ENCODE results near the gene FOXK1.

Gene FOXK1

DNA sequence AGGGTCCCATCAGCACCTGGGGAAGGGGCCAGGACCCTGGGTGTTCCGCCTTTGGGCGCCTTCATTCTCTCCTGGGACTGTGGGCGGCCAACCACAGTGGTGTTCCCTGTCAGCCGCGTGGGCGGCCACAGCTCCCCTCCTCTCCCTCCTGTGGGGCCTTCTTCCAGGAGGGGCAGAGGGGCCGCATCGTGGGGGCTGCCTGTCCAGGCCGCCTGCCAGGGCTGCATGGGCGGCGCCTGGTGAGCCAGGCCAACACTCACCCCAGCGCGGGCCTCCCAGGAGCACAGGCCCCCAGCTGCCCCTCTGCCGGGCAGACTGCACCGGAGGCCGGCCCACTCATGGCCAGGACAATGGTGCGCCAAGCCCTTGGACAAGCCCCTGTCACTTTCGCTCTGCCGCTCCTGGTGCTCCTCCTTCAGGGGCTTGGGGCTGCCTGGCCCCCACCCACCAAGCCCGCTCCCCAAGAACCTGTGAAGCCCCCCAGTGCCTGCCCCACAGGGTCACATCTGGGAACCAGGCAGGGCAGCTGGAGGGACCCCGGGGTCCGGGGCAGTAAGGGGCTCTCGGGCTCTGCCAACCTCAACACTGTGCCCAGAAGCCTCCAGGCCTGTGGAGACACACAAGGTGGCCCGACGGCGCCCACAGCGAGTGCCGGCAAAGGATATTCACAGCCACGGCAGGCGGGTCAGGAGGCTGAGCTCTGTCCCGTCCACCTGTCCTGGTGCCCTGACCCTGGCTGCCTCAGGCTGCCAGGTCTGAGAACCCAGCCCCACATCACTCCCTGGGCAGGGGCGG is 136.1 kb downstream of the FOXK1 start:
- H3K27ac ChIP-seq = no peak overlapping the region
- TF ChIP-seq, protein P1, sequence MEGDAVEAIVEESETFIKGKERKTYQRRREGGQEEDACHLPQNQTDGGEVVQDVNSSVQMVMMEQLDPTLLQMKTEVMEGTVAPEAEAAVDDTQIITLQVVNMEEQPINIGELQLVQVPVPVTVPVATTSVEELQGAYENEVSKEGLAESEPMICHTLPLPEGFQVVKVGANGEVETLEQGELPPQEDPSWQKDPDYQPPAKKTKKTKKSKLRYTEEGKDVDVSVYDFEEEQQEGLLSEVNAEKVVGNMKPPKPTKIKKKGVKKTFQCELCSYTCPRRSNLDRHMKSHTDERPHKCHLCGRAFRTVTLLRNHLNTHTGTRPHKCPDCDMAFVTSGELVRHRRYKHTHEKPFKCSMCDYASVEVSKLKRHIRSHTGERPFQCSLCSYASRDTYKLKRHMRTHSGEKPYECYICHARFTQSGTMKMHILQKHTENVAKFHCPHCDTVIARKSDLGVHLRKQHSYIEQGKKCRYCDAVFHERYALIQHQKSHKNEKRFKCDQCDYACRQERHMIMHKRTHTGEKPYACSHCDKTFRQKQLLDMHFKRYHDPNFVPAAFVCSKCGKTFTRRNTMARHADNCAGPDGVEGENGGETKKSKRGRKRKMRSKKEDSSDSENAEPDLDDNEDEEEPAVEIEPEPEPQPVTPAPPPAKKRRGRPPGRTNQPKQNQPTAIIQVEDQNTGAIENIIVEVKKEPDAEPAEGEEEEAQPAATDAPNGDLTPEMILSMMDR (conservative IDR thresholded peaks at IDR 0.05; ENCODE audit: low read depth) = no peak
- CTCF ChIA-PET = no interaction called here
- POLR2A ChIA-PET (ENCODE audit: low non-redundant PET) = no interaction called here
- no peak for DNase-seq (ENCODE audit: low spot score)

DNA sequence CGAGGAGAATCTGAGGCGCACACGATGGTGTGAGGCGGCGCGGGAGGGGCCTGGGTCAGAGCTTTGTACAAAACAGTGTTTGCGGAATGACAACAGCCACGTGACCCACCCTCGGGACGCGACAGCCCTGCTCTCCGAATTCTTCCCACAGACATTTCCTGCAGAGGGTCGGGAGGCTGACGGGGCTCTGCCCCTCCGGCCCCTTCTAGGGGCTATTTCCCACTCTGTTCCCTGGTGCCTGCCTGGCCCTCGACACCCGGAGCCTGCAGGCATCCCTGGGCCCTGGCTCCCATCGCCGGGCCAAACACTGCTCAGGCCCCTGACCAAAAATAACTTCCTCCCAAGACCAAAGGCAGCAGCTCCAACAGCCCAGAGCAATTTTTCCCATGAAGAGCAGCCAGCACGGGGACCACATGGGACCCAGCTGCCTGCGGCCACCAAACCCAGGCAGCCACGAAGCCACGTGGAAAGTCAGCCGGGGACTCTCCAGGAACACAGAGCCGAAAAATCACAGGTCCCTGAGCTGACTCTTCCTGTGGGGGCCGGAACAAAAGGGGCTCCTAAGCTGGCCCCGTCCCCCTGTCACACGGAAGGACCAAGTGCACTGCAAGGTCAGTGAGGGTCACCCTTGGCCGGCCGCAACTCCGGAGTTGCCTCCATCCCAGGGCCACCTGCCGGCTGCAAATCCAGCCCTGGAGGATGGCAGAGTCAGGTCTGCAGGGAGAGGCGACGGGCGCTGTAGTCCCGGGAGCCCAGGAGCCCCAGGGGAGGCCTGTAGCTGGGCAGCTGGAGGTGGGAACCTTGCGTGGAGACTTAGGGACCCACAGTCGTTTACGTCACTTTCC is 137.7 kb downstream of the FOXK1 start:
- ChIA-PET POLR2A (ENCODE audit: low non-redundant PET) (no interaction called here), CTCF (interaction anchor here (0.6 kb wide), 1 partner anchor 21 kb away, joined by 3 read pairs; no protein-coding TSS in a partner anchor)
- H3K27ac ChIP-seq = no peak overlapping the region
- TF ChIP-seq, protein P1 (conservative IDR thresholded peaks at IDR 0.05; ENCODE audit: low read depth) = no peak
- no peak for DNase-seq (ENCODE audit: low spot score)

DNA sequence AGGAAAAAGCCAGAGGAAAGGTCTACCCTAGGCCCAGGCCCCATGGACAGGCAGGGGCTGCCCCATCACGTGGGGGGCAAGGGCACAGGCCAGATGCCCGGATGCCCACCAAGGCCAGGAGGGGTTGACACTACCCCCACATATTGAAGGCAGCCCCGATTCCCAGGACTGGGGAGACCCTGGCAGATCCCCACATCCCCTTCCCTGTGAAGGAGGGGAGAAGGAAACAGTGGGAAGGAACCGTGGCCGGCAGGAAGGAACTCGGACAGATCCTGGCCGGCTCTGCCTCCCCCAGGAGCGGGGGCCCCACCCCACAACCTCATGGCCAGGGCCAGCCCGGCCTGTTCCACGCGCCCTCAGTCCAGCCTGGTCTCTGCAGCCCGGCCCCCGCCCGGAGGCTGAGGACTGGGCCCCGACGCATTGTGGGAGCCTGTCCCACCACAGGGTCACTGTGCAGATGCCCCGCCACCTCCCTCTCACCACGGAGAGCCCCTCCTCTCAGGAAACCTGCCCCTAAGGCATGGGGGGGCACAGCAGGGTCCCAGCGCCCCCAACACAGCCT is 138.4 kb downstream of the FOXK1 start:
- no peak overlapping the region for H3K27ac ChIP-seq
- ChIA-PET POLR2A (ENCODE audit: low non-redundant PET) (no interaction called here), CTCF (no interaction called here)
- TF ChIP-seq, protein P1 (conservative IDR thresholded peaks at IDR 0.05; ENCODE audit: low read depth) = no peak
- DNase-seq (ENCODE audit: low spot score) = no peak

Data from RWPE1 (cell line).